GOT3 (cell line): Measurements from ENCODE around the gene DNAAF5.

Experiments
- DNase-seq: peaks from one replicate; lab custom pipeline; 2025; ENCODE audit warnings: mixed read lengths; lab: John Stamatoyannopoulos, UW

DNAAF5 gene

DNA sequence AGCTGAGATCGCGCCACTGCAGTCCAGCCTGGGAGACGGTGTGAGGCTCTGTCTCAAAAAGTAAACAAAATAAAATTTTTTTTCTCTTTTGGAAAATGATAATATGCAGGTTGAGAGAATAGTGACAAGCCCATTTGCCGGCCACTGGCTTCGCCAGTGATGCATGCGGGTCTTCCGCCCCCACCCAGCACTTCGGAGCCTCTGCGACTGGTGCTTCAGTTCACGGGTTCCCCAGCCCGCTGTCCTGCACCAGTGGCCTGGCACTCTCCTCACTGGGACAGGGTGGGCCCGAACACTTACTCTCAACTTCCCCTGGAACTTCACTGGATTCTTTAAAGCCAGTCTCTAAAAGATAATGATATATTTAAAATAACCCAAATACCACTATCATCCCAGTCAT, 108.5 kb downstream of the DNAAF5 start:
- DNase-seq = no peak

- no peak for DNase-seq
Measured at GRCh38 chr7:835485-836401, 109.2 kb downstream of the DNAAF5 start.
